Mammary epithelial cell (primary cell): Measurements from ENCODE around the gene RYR2.

Experiments used
- CTCF ChIP-seq, 2 donors: IDR thresholded peaks in 1 of 2; conservative IDR thresholded peaks in 1 of 2; 2 replicates each; pipeline ENCODE4 v1.5.1; 2011 to 2012; ENCODE audit warnings: inconsistent platforms in 2 of 2, low read length in 2 of 2, mild to moderate bottlenecking in 2 of 2, control low read depth in 1 of 2, low read depth in 1 of 2; ENCODE audit not compliant: insufficient read depth in 1 of 2; ENCODE audit errors: extremely low read depth in 1 of 2
- EZH2 ChIP-seq: IDR thresholded peaks from 2 replicates; pipeline ENCODE4 v1.6.1; 2012; ENCODE audit warnings: low read length, inconsistent platforms, borderline replicate concordance

- TF ChIP-seq CTCF (conservative IDR thresholded peaks at IDR 0.05 in 1 of 2, IDR thresholded peaks at IDR 0.05 in 1 of 2; ENCODE audit: extremely low read depth in 1 of 2, insufficient read depth in 1 of 2, low read depth in 1 of 2, low read length in 2 of 2) (no peak), EZH2 (no peak)
These were observed 744.2 kb downstream of the RYR2 start for GRCh38 chr1:237786066-237786719.
